ENCODE data around the gene SEMA4G.
A peak's percentile ranks its signal among the peaks of the same experiment; 100 is the strongest.

The SEMA4G gene

GRCh38 chr10:100993986-100994708, 24.8 kb downstream of the SEMA4G start:
- DNase-seq = peak in 1 of 2 donors; percentile 15

GRCh38 chr10:100995181-100995580, 25.9 kb downstream of the SEMA4G start:
- DNase-seq = no peak

GRCh38 chr10:100996678-100997359, 27.5 kb downstream of the SEMA4G start:
- DNase-seq = no peak

GRCh38 chr10:100997360-100998182, 28.3 kb downstream of the SEMA4G start:
- peak; percentile 73 to 76 for DNase-seq

GRCh38 chr10:100998183-100998990, 29.1 kb downstream of the SEMA4G start:
- peak in 1 of 2 donors; percentile 55 for DNase-seq

- DNase-seq = peak; percentile 61 to 75
These were observed 29.9 kb downstream of the SEMA4G start for GRCh38 chr10:100998991-100999741.

- no peak for DNase-seq
These were observed 30.4 kb downstream of the SEMA4G start, which contains the start of gene LZTS2 for GRCh38 chr10:100999742-101000126. TSS of gene LZTS2 (plus strand) at chr10:100999808. CDS start at chr10:101002539, 2,731 bp downstream.

GRCh38 chr10:101000127-101000914, 31.0 kb downstream of the SEMA4G start:
- DNase-seq = no peak

- DNase-seq = peak in 1 of 2 donors; percentile 56
These were observed 31.8 kb downstream of the SEMA4G start for GRCh38 chr10:101000915-101001658.

- no peak for DNase-seq
These were observed 32.3 kb downstream of the SEMA4G start for GRCh38 chr10:101001659-101002035.

GRCh38 chr10:101002456-101002855, 33.2 kb downstream of the SEMA4G start:
- DNase-seq = no peak

- no peak for DNase-seq
These were observed 34.4 kb downstream of the SEMA4G start for GRCh38 chr10:101003639-101004206.

- DNase-seq = no peak
These were observed 36.1 kb downstream of the SEMA4G start for GRCh38 chr10:101005361-101005760.

GRCh38 chr10:101005869-101006567, 36.7 kb downstream of the SEMA4G start:
- DNase-seq = no peak

GRCh38 chr10:101006593-101007098, 37.3 kb downstream of the SEMA4G start:
- no peak for DNase-seq

- no peak for DNase-seq
These were observed 37.9 kb downstream of the SEMA4G start for GRCh38 chr10:101007099-101007711.

- DNase-seq = no peak
These were observed 38.9 kb downstream of the SEMA4G start for GRCh38 chr10:101007915-101008822.

Data from inflammatory macrophage (primary cell).